NB4 (cell line): Measurements from ENCODE around the gene ABCB4.

Experiments used
- DNase-seq: peaks from one replicate; pipeline ENCODE4 v3.0.0; 2010; ENCODE audit warnings: low read depth
- H3K4me3 ChIP-seq: one replicate; pipeline ENCODE4 v1.5.1; 2011; ENCODE audit warnings: mild to moderate bottlenecking, low read depth, low read length, moderate library complexity
- CTCF ChIP-seq: IDR thresholded peaks from one replicate; pipeline ENCODE4 v1.5.1; 2012; ENCODE audit warnings: low read depth, low read length
- MYC ChIP-seq: IDR thresholded peaks from 2 replicates; pipeline ENCODE4 v1.6.1; 2011; ENCODE audit warnings: low read depth, low read length
- POLR2A ChIP-seq: IDR thresholded peaks from 2 replicates; pipeline ENCODE4 v1.6.1; 2011; ENCODE audit warnings: mild to moderate bottlenecking; ENCODE audit not compliant: insufficient read length; ENCODE audit errors: extremely low read depth
- TF ChIP-seq, protein P1 (sequence below): IDR thresholded peaks from 2 replicates; pipeline ENCODE4 v1.6.1; 2011; ENCODE audit warnings: low read depth, low read length

The ABCB4 gene

GRCh38 chr7:87435546-87435945 is 39.9 kb downstream of the ABCB4 start:
- TF ChIP-seq, protein P1, sequence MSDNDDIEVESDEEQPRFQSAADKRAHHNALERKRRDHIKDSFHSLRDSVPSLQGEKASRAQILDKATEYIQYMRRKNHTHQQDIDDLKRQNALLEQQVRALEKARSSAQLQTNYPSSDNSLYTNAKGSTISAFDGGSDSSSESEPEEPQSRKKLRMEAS = no peak
- no peak for TF ChIP-seq POLR2A
- TF ChIP-seq MYC = no peak
- TF ChIP-seq CTCF = no peak
- no peak for DNase-seq
- H3K4me3 ChIP-seq = no peak overlapping the region

DNA sequence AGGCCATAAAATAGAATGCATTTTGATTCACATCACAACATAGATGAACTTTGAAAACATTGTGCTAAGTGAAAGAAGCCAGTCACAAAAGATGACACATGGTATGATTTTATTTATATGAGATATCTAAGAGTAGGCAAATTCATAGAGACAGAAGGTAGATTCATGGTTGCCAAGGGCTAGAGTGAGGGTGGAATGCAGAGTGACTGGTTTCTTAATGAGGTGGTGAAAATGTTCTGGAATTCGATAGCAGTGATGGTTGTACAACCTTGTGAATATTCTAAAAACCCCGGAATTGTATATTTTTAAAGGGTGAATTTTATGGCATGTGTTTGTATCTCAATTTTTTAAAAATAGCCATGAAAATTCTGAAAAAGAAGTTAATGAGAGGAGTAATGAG is 42.9 kb downstream of the ABCB4 start:
- TF ChIP-seq MYC (no peak), CTCF (no peak), POLR2A (no peak)
- TF ChIP-seq, protein P1 = no peak
- DNase-seq = no peak
- H3K4me3 ChIP-seq = no peak overlapping the region

- H3K4me3 ChIP-seq = no peak overlapping the region
- no peak for DNase-seq
- no peak for TF ChIP-seq MYC
- TF ChIP-seq, protein P1 = no peak
- TF ChIP-seq POLR2A = no peak
- TF ChIP-seq CTCF = no peak
Measured at GRCh38 chr7:87427288-87427687, 48.2 kb downstream of the ABCB4 start.

GRCh38 chr7:87426160-87426559 is 49.3 kb downstream of the ABCB4 start:
- no peak overlapping the region for H3K4me3 ChIP-seq
- no peak for DNase-seq
- TF ChIP-seq MYC = no peak
- TF ChIP-seq, protein P1 = no peak
- no peak for TF ChIP-seq CTCF
- TF ChIP-seq POLR2A = no peak

- TF ChIP-seq, protein P1 = no peak
- TF ChIP-seq POLR2A (no peak), CTCF (no peak), MYC (no peak)
- no peak overlapping the region for H3K4me3 ChIP-seq
- DNase-seq = peak; percentile 28
Measured at GRCh38 chr7:87424075-87424474, 51.4 kb downstream of the ABCB4 start.

GRCh38 chr7:87420173-87420572 is 55.3 kb downstream of the ABCB4 start:
- TF ChIP-seq POLR2A (no peak), CTCF (no peak), MYC (no peak)
- TF ChIP-seq, protein P1 = no peak
- H3K4me3 ChIP-seq = no peak overlapping the region
- peak; percentile 50 for DNase-seq
